HG03060 (cell line): ENCODE results near the gene ZNF526.
"Not testable (repeated sequence)": the region's sequence is repeated elsewhere in the genome, so short reads cannot be mapped to it uniquely, and the experiment has no call there.

Experiments
- ATAC-seq: cut with Tn5 transposase; IDR thresholded peaks from one replicate; pipeline ENCODE4 v1.9.1; 2021; ENCODE audit warnings: low read depth, moderate number of reproducible peaks; ENCODE audit not compliant: unreplicated experiment

The ZNF526 gene

DNA sequence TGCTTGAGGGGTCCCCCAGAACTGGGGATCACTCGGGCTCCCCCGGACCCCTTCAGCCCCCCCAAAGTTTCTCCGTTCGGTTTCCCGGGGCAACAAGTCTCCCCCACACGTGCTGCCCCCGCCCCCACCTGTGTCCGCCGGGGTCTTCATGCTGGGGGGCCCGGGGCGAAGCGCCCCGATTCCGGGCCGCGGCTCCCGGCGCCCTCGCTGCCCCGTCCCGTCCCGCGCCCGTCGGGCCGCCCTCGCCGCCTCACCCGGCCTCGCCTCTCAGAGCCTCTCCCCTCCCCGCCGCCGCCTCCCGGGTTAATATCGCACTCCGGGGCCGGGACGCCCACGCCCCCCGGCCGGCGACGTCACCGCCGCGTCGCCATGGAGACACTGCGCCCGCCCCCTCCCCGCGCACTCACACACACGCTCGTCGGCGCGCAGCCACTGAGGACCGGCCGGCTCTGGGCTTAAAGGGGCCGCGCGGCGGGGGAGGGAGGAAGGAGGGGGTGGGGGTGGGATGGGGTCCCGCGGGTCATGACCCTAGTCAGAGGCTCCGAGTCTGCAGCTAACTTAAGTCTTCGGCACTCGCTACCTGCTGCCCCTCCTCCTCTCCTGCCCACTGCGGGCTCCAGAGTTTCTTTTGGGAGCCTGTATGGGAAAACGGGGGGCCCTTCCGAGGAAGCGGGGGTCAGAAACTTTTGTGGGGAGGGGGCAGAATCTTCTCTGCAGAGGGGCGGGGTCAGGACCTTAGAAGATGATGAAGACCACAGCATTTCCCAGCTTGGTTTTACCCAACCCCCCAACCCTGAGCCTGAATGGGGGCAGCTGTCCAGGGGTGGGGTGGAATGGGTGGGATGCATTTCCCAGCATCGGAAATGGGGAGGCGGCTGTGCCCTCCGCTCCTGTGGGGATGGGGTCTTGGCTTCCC is 35.0 kb downstream of the ZNF526 start, which contains the start of gene ERF:
TSS of gene ERF (minus strand) at position 279 of the 916 bp plus-strand sequence. CDS start at position 150, 129 bp downstream.
- ATAC-seq = no peak

DNA sequence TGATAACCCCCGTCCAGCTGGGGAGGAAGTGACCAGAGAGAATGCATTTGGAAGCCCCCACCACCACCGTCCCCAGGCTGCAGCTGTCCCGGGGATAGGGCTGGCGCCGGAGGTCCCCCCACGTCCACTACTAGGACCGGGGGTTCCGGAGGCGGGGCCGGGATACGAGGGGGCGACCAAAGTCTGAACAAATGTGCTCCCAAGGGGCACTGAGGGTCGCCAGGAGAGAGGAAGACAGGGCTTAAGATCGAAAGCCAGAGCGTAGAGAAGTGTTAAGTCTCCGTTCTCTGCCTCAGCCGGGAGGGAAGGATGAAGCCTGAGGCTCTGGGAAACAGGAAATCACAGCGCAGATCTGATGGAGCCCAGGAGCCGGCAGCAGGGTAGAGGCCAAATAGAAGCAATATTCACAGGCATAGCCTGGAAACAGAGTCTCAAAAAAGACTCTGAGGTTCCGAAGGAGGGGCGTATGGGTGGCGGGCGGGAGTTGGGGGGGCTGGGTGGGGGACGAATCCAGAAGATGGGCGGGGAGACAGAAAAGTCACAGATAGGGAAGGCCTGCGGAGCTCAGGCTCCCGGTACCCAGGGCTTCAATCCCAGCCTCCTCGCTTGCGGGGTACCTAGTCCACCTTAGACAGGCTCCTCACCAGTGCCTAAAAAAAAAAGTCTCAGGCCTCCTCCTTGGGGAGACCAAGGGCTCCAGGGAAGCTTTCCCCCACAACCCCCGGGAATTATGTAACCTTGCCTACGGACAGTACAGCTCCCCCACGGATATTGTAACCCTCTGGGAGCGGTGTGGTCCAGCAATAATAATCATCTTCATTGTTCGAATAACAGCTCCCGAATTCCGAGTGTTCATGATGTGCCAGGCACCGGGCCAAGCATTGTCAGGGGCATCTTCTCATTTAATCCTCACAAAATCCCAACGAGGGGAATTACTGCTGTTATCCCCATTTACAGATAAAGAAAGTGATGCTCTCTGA is 35.9 kb downstream of the ZNF526 start:
- no peak for ATAC-seq

DNA sequence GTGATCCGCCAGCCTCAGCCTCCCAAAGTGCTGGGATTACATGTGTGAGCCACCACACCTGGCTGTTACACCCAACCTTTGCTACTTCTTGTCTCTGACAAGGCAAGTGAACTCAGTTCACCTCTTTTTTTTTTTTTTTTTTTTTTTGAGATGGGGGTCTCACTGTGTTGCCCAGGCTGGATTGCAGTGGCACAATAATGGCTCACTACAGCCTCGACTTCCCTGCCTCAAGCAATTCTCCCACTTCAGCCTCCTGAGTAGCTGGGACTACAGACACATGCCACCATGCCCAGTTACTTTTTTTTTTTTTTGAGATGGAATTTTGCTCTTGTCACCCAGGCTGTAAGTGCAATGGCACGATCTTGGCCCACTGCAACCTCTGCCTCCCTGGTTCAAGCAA is 37.7 kb downstream of the ZNF526 start:
- not testable (repeated sequence) for ATAC-seq

DNA sequence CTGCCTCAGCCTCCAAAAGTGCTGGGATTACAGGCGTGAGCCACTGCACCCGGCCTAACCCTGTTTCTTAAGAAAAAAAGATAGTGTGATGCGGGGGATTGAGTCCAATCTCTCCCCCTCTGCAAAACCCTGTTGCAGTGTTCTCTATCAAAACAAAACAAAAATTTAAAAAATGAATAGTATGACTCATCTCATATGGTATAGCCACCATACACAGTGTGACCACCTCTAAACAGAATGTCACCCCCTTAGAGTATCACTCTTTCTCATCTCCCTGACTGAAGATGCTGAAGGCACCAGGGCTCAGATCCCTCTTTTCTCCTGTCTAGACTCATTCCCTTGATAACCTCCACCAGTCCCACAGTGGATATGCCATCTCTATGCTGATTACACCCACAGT is 41.7 kb downstream of the ZNF526 start:
- ATAC-seq = no peak

DNA sequence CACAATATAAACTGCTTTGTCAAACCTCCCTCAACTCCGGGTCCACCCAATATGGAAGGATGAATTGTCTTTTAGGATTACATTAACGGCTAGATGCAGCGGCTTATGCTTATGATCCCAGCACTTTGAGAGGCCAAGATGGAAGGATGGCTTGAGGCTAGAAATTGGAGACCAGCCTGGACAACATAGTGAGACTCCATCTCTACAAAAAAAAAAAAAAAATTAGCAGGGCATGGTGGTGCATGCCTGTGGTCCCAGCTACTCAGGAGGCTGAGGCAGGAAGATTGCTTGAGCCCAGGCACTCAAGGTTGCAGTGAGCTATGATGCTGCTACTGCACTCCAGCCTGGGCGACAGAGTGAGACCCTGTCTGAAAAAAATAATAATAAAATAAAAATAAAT is 46.0 kb downstream of the ZNF526 start:
- ATAC-seq = not testable (repeated sequence)

DNA sequence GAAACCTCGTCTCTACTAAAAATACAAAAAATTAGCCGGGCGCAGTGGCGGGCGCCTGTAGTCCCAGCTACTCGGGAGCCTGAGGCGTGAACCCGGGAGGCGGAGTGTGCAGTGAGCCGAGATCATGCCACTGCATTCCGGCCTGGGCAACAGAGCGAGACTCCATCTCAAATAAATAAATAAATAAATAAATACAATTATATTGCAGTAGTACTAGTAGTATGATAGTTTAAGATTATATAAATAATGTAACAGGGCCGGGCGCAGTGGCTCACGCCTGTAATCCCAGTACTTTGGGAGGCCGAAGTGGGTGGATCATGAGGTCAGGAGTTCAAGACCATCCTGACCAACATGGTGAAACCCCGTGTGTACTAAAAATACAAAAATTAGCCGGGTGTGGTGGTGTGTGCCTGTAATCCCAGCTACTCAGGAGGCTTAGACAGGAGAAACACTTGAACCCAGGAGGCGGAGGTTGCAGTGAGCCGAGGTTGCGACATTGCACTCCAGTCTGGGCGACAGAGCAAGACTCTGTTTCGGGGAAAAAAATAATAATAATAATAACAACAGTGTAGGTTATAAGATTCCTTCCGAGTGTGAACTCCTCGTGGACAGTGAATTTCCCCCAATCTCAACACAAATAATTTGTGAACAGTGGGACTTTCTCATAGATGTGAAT is 47.0 kb downstream of the ZNF526 start:
- ATAC-seq = not testable (repeated sequence)

DNA sequence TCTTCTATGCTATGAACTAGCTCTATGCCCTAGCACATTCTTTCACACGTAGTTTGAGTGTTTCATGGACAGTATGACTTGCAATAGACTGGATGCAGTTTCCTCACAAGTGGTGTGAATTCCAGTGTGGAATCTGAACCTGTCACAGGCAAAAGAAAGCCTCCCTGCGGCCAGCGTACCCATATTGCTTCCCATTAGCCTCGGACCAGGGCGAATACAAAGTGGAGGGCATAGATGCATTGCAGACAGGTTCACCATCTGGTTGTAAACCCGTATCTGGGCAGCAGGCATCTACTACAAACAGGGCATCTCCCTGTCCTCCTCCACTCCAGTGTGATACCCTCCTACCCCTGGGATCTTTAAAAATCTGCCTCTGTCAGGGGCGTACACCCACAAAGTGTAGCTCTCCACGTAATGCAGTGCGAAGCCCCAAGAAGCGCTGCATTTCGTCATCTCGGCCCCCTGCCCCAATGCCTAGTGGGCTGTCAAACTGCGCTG is 47.6 kb downstream of the ZNF526 start:
- ATAC-seq = no peak

DNA sequence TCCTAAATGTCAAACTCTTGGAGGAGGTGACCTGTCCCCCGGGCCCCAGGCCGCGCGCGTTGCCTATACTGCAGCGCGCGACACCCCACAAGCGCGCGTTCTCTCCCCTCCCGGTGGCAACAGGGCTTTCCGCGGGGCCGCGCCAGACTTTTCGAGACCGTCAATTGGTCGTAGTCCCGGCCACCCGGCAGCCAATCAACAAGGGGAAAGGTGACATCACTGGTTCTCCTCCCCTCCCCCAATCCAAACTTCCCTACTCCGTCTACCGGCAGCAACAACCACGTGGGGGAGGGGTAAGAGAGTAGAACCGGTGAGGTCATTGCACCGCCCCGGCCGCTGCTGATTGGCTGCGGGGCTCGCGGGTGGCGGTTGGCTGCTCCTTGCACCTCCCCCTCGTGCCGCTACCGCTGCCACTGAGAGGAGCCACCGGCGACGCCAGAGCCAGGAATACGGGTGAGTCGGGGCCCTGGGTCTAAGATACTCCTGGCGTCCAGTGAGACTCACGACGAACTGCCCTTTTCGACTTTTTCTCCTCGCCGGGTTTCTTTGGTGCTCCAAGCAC is 48.1 kb downstream of the ZNF526 start:
- ATAC-seq = peak; percentile 36

DNA sequence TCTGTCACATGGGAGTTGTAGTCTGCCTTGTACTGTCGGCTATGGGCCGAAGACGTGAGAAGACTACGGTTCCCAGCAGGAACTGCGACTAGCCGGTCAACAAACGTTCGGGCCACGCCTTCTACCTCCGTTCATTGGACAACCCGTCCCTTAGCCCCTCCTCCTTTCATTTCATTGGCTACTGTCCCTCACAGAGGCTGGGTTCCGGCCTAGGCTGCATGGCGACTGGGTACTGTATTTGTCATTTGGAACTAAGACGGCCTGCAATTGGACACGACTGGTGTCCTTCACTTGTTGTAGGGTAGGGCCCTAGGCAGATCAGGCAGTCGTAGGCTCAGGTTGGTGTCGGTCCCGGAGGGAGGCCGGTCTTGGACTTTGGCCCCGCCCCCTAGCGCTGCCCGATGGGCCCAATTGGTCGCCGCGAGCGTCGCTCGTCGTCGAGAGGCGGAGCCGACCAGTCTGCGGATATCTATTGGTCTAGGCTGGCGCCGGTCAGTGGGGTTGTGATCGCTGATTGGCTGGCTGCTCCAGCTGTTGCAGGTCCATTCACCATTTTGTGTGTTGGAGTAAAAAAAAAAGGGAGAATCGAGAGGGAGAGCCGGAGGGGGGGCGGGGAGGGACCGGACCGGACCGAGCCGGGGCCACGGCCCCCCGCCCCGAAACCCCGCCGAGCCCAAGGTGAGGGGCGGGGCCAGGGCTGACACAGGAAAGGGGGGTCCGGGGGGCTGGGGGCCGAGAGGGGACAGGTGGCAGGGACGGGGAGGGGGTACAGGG is 48.8 kb downstream of the ZNF526 start, which contains the start of gene CIC:
TSS of gene CIC (plus strand) at position 549 of the 774 bp plus-strand sequence. CDS start 2,532 bp downstream, outside the sequence.
- ATAC-seq = peak; percentile 66

DNA sequence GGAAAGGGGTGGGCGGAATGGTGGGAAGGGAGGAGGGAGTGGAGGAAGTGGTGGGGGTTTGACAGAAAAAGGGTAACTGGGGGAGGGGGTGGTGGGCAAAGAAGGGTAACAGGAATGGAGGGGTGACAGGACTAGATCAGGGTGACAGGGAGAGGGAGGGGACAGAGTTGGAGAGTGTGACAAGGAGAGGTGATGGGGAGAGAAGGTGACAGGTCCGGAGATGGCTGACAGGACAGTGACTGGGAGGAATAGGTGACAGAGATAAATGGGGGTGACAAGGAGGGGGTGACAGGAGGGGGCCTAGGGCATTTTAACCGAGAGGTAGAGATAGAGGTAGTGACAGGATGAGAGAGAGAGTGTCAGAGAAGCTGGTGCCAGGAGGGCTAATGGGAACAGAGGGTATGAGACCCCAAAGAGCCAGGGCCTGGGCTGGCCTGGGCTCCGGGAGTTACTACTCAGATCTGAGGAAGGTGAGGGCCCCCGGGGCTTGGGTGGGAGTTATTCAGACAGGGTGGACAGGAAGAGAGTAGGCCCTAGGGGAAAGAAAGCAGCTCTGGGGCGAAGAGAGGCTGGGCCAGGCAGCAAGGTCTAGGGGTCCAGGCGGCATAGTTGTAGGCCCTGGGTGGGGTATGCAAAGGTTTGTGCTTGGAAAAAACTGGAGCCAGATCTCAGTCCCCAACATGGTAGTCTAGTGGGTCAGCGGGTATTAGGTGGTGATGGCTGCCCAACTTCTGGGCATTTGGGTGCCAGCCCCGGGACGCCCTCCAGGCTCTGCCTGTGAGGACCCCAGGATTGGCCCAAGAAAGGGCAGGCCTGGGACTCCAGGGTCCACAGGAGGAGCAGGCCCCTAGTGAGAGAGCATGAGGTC is 49.6 kb downstream of the ZNF526 start:
- ATAC-seq = no peak

DNA sequence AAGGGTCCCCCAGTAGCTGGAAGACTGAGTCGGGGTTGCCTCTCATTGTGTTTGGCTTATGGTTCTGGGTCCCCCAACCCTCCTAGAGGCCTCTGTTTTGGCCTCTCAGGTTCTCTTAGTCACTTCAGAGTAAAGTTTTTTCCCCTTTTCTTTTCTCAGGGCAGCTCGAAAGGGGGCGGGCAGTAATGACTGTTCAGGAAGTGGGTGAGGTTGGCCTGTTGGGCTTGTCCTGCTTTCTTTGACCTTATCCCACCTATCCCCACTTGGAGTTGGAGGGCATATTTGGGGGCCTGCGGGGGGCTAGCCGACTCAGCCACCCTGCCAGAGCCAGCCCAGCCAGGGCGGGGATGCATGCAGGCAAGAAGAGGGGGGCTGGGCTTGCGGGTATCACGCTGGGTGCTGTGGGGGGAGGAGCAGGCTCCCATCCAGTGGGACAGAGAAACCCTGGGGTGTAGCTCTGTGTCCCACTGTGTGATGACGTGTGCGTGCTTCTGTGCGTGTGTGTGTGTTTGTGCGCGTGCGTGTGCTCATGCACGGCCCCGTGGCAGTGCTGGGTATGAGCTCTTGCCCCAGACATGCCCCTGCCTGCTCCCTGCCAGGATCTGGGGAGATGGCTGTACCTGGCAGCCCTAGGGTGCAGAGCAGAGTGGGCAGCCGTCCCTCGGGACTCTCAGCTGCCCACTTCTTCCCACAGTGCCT is 50.4 kb downstream of the ZNF526 start:
- ATAC-seq = no peak

DNA sequence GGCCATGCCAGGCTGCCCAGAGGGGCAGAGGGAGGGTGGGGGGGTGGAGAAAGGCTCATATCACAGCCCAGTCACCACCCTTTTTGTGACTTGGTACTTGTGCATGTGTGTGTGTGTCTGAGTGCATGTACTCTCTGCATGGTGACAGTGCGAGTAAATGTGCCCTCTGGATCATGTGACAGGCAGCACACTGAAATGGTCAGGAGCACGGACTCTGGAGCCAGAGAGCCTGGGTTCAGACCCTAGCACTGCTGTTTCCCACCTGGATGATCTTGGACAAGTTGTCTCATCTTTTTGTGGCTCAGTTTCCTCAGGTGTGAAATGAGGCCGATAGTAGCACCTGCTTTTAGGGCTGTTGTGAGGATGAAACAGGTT is 50.9 kb downstream of the ZNF526 start:
- ATAC-seq = no peak

DNA sequence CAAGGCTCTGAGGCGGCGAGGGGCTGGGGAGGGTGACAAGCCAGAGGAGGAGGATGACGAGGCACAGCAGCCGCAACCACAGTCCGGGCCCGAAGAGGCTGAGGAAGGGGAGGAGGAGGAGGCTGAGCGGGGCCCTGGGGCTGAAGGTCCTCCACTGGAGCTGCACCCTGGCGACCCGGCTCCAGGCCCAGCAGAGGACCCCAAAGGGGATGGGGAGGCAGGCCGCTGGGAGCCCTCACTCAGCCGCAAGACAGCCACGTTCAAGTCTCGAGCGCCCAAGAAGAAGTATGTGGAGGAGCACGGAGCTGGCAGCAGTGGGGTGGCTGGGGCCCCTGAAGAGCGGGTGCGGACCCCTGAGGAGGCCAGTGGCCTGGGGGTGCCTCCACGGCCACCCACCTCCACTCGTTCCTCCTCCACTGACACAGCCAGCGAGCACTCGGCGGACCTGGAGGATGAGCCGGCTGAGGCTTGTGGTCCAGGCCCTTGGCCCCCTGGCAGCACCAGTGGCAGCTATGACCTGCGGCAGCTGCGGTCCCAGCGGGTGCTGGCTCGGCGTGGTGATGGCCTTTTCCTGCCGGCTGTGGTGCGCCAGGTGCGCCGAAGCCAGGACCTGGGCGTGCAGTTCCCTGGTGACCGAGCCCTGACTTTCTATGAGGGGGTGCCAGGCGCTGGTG is 51.9 kb downstream of the ZNF526 start:
- no peak for ATAC-seq

DNA sequence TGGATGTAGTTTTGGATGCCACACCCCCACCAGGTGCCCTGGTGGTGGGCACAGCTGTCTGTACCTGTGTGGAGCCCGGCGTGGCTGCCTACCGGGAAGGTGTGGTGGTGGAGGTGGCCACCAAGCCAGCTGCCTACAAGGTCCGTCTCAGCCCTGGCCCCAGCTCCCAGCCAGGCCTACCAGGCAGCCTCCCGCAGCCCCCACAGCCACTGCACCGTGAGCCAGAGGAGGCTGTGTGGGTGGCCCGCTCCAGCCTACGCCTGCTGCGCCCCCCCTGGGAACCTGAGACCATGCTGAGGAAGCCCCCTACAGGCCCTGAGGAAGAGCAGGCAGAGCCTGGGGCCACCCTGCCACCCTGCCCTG is 52.4 kb downstream of the ZNF526 start:
- no peak for ATAC-seq

DNA sequence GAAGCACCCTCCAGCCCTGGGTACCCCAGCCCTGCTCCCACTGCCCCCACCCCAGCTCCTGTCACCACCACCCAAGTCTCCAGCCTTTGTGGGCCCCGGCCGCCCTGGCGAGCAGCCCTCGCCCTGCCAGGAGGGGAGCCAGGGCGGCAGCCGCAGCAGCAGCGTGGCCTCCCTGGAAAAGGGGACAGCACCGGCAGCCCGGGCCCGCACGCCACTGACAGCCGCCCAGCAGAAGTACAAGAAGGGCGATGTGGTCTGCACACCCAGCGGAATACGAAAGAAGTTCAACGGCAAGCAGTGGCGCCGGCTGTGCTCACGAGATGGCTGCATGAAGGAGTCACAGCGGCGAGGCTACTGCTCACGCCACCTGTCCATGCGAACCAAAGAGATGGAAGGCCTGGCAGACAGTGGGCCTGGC is 52.9 kb downstream of the ZNF526 start:
- ATAC-seq = no peak

DNA sequence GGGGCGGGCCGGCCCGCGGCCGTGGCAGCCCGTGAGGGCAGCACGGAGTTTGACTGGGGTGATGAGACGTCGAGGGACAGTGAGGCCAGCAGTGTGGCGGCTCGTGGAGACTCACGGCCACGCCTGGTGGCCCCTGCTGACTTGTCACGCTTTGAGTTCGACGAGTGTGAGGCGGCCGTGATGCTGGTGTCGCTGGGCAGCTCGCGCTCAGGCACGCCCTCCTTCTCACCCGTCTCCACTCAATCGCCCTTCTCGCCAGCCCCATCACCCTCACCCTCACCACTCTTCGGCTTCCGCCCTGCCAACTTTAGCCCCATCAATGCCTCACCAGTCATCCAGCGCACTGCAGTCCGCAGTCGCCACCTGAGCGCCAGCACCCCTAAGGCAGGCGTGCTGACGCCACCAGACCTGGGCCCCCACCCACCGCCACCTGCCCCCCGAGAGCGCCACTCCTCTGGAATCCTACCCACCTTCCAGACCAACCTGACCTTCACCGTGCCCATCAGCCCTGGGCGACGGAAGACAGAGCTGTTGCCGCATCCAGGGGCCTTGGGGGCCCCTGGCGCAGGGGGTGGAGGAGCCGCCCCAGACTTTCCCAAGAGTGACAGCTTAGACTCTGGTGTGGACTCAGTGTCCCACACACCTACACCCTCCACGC is 53.4 kb downstream of the ZNF526 start:
- no peak for ATAC-seq
